ENCODE measurements around the gene GBF1.

GRCh38 chr10:102406815-102407214 is 161.5 kb downstream of the GBF1 start:
- TF ChIP-seq POLR2A (IDR thresholded peaks at IDR 0.05) (no peak), CTCF (IDR thresholded peaks at IDR 0.05) (no peak)

Data from stomach (tissue), 4 donors.